AG09319 (cell line): Measurements from ENCODE around the gene CCSAP.

Source experiments
- DNase-seq: peaks from one replicate; pipeline ENCODE4 v3.0.0-alpha.2; 2010; ENCODE audit warnings: low read depth; ENCODE audit errors: extremely low read depth
- TF ChIP-seq, protein P1 (sequence below): IDR thresholded peaks from 2 replicates; pipeline ENCODE4 v1.5.1; 2011; ENCODE audit warnings: low read depth, mild to moderate bottlenecking, inconsistent platforms, low read length, moderate library complexity

The CCSAP gene

DNA sequence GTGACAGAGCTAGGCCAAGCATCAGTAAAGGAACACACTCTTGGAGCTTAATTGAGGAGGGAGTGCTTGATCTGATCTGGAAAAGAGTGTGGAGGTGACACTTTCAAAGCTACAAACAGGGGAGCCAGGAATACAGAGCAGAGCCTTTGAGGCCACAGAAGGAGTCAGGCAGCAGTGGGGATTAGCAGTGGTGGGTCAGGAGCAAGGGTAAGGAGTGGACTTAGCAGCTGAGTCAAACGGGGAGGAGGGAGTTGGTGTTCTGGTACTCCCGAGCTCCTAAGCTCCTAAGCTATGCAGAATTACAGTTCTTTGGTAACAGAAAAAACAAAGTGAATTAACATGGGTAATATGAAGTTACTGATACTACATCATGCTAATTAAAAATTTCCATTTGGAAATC lies 57.4 kb downstream of the CCSAP start:
- DNase-seq: no peak
- TF ChIP-seq, protein P1, sequence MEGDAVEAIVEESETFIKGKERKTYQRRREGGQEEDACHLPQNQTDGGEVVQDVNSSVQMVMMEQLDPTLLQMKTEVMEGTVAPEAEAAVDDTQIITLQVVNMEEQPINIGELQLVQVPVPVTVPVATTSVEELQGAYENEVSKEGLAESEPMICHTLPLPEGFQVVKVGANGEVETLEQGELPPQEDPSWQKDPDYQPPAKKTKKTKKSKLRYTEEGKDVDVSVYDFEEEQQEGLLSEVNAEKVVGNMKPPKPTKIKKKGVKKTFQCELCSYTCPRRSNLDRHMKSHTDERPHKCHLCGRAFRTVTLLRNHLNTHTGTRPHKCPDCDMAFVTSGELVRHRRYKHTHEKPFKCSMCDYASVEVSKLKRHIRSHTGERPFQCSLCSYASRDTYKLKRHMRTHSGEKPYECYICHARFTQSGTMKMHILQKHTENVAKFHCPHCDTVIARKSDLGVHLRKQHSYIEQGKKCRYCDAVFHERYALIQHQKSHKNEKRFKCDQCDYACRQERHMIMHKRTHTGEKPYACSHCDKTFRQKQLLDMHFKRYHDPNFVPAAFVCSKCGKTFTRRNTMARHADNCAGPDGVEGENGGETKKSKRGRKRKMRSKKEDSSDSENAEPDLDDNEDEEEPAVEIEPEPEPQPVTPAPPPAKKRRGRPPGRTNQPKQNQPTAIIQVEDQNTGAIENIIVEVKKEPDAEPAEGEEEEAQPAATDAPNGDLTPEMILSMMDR: no peak

DNA sequence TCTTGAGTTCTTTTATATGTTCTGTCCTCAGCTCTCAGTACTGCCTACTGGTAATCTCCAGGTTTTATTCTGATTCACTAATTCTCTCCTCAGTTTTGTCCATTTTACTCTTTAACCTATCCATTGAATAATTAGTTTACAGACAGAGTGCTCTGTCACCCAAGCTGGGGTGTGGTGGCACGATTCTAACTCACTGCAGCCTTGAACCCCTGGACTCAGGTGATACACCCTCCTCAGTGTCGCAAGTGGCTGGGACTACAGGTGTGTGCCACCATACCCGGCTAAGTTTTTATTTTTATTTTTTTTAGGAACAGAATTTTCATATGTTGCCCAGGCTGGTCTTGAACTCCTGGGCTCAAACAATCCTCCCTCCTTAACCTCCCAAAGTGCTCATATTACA lies 58.0 kb downstream of the CCSAP start:
- TF ChIP-seq, protein P1: no peak
- no peak for DNase-seq

DNA sequence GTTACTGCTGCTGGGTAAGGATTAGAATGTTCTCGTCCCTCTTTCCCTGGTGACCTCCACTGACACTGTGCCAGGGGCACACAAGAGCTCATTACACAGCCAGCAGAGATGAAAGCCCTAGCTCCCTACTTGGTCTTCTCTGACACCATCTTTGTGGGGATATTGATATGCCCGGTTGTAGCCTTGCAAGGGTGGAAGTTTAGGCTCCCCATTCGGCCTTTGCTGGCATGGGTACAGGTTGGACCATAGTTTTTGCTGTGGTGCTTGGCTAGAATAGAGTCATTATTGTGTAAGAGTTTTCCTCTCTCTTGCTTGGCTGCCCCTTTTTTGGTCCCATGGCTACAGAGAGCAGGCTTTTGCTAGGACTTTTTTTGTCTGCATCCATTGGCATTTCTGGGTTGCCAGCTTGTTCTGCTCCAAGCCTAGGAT lies 59.6 kb downstream of the CCSAP start:
- TF ChIP-seq, protein P1: no peak
- DNase-seq: no peak

DNA sequence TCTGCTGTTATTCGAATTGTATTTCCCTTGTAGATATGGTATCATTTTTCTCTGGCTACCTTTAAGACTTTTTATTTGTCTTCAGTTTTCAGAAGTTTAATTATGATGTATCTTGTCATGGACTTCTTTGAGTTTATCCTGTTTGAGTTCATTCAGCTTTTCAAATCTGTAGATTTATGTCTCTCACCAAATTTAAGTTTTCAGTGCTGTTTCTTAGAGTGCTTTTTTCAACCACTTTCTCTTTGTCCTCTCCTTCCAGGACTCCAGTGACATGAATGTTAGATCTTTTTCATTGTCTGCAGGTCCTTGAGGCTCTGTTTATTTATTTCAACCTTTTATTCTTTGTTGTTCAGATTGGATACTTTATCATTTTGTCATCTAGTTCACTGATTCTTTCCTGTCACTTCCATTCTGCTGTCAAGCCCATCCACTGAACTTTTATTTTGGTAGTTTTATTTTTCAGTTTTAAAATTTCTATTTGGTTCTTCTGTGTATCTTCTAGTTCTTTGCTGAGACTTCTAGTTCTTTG lies 60.5 kb downstream of the CCSAP start:
- DNase-seq: no peak

DNA sequence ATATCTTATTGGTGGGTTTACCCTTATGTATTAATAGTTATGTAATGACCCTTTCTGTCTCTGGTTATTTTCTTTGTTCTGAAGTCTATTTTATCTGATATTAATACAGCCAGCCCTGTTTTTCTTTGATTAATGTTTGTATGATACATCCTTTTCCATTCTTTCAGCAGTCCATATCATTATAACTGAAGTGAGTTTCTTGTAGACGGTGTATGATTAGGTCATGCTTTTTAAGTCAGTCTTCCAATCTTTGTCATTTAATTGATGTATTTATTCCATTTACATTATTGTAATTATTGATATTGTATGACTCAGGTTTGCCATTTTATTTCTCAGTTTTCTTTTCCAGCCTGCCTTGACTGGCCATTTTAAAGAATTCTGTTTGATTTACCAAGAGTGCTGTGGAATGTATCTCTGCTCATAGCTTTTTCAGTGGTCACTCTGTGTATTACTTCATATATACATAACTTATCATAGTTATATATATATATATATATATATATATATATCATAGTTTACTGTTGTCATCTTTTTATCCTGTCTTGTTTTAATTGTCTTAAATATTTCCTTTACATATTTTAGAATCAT lies 61.4 kb downstream of the CCSAP start:
- TF ChIP-seq, protein P1: no peak

More for the DNA sequence above, 60.5 kb downstream of the CCSAP start:
- TF ChIP-seq, protein P1: no peak

GRCh38 chr1:229280921-229281320 lies 61.9 kb downstream of the CCSAP start:
- DNase-seq: no peak
- TF ChIP-seq, protein P1: no peak

More for the DNA sequence above, 61.4 kb downstream of the CCSAP start:
- no peak for DNase-seq

- no peak for DNase-seq
- TF ChIP-seq, protein P1: no peak
These were observed 62.6 kb downstream of the CCSAP start for GRCh38 chr1:229280037-229280828.
